DMS79 treated with DMSO at 0.1 percent for 48 hours (cell line): ENCODE results near the gene CHRDL2.

Experiments used
- DNase-seq: peaks from one replicate; lab custom pipeline; 2025; lab: John Stamatoyannopoulos, UW

The CHRDL2 gene

DNA sequence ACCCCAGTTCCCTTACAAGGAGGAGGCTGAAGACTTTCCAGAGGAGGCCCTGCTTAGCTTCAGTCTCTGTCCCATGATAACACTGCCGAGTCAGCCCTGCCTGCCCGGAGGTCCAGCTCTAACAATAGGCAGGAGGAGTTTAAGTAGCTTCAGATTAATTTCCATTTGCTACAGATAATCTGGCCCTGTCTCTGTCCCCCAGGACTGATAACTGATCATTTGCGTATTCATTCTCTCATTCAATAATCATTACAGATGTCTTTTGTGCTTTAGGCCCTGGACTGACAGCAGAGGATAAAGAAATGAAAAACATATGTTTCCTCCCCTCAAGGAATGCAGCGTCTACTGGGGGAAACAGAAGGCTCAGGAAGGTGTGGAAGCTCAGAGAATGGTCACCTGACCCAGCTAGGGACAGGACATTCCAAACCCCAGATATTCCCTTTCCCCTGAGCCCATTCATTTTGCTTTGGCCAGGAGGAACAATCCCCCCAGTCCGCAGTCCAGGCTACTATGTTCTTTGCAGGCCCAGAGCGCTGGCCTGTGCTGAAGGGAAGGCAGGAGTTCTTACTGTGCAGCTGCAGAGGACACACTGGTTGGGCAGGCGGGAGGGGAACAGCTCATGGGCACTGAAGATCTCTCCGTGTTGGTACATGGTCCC lies 20.8 kb downstream of the CHRDL2 start:
- no peak for DNase-seq

DNA sequence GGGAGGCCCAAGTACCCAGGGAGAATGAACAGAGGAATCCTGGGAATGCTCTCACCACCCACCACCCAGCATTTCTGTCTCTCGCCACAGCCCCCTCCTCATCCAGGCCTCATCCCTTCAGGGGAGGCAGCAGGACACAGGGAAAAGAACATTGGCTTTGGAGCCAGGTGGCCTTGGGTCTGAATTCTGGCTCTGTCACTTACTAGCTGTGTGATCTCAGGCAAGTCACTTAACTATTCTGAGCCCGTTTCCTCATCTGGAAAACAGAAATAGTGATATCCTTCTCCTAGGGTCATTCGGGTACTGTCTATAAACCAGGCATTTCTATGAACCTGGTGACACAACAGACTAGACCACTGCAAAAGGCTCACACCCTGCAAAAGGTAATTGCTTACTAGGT lies 22.1 kb downstream of the CHRDL2 start:
- no peak for DNase-seq

DNA sequence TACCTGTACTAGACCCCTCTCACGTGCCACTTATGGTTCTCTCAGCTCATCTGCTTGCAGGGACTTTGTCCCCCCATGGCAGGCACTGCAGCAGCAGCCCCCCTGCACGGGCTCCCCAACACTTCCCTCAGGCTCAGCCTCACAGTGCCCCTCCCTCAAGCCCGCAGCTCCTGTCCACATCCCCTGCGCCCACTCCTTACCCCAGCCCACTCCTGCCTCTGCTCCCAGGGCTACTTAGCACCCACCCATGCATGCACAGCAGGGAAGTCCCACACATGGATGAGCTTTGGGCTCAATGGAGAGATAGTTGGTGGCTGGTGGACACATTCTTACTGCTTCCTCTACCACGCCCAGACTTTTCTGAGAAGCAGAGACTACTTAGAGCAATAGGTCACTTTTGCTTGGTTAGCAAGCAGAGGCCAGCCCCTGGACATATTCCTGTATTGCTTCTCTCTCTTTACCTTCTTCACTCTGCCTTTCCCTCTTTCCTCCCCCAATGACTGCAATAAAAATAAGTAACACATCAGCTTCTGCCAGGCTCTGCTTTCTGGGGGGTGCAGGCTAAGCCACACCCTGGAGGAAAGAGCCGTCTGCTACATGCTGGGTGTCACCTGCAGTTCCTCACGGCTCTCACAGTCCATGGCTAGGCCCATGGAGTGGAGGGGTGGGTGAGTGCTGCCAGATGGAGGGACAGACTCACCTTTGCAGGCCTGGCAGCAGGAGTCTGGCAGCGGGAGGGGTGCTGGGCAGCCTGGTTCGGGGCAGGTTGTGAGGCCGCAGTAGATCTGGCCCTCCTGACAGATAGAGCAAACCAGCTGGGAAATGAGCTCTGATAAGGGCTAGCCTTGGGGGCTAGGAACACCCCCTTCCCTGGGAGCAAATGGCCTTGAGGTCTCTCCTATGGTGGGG lies 23.4 kb downstream of the CHRDL2 start:
- DNase-seq = no peak

DNA sequence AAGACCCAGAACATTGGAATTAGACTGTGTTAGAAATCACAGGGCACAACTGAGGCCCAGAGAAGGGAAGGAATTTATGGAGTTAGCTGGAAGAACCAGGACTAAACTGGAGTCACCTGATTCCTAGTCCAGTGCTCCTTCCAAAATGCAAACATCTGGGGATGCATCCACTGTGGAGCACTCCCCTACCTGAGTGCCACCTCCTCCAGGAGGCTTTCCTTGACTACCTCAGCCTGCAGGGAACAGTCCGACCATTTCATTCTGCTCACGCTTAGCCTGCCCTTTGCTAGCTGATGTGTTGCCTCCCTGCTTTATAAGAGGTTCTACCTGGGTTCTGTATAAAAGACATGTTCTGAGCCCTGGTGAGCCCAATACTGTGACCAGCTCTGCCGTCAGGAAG lies 24.0 kb downstream of the CHRDL2 start:
- no peak for DNase-seq

DNA sequence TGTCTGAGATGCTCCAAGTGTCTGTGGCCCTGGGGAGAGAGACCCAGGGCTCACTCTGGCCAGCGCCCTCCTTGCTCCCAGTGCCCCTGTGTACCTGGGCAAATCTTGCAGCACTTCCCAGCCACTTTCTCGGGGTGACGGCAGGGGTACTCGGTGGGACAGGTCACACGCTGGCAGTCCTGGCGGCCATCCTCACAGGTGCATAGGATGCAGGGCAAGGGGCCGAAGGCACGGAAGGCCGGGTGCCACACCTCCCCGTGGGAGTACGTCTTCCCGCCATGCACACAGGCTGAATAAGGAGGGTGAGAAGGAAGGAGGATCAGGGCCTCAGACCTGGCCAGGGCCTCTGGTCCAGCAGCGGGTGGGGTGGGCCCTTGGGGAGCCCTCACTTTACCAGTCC lies 28.0 kb downstream of the CHRDL2 start:
- no peak for DNase-seq

DNA sequence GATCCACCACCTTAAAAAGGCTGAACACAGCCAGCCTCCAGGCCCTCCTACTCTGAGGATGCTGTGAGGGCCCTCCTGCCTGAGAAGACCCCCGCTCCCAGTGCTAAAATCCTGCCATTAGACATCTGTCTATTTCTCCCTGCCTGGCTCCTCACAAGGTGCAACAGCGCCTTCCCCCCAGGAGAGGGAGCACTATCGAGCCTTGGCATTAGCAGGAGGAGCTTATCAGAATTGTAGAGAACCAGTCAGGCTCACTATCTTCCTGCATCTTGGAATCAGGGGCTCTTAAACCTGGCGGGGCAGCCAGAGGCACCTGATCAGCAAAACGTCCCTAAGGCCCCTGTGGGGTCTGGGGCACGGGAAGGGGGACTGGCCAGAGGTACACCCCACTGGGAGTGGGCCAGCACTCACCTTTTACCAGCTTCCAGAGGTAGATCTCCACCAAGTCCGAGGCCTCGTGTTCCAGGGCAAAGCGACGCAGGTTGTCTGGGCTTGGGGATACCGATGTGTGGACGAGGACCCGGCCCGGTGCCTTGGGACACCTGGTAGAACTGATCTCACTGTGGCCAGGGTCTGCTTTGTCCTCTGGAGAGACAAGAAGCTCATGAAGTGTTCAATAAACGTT lies 28.7 kb downstream of the CHRDL2 start:
- peak; percentile 42 for DNase-seq

DNA sequence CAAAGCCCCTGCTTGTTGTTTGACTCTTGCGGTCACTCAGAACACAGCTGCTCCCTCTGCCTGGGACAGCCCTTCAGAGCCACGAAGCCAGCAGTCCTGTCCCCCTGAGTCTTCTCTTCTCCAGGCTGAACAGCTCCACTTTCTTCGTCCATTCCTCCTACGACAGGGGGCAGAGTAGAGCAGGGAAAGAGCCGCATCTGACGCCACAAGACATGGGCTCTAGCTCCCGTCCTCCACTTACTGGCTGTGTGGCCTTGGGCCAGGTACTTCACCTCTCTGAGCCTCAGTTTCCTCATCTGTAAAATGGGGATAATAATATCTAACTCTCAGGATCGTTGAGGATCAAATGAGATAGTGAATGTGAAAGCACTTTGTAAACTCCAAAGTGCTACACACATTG lies 29.9 kb downstream of the CHRDL2 start:
- no peak for DNase-seq

DNA sequence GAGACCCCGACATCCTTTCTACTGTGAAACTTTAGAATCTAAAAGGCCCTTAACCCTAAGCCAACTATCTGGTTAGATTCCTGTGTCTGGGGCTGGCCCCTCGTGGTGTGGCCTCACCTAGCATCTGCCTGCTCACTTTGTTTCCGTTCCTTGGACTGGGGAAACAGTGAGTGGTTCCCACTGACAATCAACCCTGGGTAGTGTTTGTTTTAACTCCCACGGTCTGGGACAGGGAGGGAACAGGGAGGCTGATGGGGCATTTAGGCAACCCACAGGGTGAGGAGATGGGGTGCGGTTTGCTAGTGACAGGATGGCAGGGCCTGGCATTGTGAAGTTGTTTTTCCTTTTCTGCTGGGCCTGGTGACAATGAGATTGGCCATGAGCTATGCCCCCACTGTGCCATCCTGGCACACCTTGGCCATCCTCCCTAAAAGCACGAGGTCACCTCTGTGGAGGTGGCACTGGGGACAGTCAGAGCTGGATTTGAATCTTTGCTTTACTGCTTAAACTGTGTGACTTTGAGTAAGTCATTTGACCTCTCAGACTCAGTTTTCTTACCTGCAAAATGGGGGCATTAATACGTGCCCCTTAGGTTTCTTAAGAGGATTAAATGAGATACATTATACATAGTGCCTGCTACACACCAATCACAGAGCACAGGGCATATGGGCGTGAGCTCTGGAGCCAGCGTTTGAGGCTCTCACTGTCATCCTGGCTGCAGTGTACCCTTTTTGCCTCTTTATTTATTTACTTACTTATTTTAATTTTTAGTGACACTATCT lies 31.4 kb downstream of the CHRDL2 start:
- DNase-seq = no peak

DNA sequence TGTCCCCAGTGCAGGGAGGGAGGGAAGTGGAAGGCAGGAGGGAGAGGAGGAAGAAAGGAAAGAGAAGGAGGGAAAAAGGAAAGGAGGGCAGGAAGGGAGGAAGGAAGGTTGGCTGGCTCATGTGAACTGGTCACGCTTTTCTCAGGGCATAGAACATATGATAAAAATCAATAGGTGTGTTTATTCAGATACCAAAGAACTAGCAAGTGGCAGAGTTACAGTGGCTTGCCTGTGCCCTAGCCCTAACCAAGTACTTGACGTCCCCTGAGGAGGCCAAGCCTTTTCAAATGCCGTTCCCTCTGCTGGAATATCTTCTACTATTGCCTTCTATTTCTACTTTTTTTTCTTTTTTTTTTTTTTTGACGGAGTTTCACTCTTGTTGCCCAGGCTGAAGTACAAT lies 33.5 kb downstream of the CHRDL2 start:
- no peak for DNase-seq

DNA sequence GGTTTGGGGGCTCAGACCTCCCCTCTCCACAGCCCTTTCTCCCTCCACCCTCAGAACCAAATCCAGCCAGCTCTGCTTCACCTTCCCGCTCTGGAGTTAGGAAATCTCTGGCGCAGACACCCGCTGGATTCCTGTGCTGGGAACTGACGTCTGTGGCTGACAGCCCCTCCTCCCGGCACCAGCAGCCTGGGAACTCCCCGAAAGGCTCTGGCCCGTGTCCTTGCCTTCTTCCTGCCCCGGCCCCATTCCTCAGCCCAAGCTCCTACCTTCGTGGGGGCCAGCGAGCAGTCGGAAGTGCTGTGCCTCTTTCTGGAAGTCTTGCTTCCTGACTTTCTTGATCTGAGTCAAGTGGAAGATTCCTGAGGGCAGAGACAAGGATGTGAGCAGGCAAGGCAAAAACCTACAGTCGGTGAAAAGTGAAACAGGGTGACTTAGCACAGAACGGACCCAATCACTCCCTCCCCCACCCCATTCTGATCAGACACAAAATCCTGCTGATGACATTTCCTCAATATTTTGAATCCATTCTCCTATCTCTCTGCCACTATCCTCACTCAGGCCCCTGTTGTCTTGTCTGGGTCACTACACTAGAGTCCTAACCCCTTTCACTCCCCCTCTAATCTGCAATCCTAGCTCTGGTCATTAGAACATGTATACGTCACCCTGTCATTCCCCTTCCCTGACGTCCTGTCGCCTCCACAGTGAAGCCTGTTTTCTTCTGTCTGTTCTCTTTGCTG lies 34.1 kb downstream of the CHRDL2 start:
- DNase-seq = no peak

DNA sequence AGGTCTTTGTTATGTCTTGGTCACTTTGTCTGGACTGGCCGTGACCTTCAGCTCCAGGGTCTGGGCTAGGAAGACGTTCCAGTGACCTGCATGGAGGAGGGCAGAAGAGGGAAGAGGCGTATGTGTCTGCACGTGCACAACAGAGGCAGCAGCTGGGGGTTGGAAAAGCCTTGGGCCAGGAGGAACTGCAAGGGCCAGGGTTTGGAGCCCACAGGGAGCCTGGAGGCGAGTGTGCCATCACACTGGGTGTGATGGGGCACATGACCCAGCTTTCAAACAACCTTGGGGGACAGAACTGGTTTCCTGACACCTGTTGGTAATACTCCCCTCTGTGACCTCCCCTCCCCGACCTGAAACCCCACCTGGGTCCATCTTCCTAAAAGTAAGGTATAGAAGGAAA lies 34.7 kb downstream of the CHRDL2 start:
- DNase-seq = no peak

DNA sequence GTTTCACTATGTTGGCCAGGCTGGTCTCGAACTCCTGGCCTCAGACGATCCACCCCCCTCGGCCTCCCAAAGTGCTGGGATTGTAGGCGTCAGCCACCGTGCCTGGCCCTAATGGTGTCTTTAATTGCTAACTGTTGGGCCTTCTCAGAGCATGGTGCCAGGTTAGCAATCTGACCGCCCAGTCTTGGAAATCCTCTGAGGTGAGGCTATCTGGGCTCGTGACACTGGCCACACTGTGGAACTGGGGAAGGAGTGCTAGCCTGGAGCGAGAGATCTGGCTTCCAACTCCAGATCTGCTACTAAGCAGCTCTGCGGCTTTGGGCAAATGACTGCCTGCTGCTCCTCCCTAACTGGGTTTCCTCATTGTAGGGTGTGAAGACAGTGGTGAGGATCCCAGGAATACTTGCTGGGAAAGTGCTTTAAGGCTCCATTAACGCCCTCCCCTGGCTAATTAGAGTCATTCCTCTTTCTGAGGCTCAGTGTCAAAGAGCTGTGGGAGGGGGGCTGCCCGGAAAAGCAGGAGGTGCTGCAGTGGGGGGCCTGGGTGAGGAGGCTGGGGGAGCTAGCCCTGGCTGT lies 35.4 kb downstream of the CHRDL2 start:
- DNase-seq = no peak

DNA sequence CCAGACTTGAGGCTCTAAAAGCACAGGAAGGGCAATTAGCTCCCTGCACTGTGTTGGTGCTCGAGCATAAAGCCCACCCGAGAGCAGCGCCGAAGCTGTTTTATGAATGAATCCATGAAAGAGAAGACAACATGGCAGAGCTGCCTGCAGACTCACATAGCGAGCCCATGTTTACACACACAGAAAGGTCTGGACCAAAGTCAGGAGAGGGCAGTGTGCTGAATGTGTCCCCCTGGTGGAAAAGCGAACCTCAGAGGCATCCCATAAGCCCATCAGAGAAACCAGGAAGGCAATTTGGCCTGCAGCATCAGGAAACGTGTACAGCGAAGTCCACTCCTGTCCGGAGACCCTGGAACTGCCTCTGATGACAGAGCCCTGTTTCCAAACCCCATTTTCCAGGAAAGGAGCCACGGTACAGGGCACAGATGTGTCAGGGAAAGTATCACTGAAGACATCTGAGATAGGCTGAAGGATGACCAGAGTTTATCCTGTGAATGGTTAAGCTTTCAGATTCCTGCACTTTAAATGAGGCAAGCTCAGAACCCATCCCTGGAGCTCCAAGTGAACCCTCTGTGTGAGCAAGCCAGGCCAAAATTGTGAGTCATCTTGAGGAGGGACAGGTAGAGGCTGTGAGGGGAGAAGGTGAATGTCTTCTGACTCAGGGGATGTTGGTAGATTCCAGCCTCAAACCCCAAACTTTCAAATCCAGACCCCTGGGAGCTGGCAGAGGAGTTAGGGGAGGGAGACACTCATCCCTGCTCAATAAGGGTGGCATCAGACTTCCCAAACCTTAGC lies 36.9 kb downstream of the CHRDL2 start:
- no peak for DNase-seq

DNA sequence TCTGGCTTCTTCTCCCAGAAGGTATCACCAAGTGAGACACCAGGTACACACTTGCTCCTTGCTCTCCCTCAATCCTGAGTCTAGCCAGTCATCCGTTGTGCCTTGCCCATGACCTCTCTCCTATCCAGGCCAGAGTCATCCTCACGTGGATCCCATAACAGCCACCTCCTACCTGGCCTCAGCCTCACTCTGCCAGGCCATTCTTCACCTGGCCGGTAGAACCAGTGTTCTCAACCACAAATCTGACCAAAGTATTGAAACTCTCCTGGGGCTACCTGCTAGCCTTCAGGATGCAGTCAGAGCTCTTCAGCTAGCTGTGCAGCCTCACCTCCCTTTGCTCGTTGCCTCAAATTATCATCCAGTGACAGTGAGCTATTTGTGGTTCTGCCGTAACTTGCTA lies 37.7 kb downstream of the CHRDL2 start:
- no peak for DNase-seq

DNA sequence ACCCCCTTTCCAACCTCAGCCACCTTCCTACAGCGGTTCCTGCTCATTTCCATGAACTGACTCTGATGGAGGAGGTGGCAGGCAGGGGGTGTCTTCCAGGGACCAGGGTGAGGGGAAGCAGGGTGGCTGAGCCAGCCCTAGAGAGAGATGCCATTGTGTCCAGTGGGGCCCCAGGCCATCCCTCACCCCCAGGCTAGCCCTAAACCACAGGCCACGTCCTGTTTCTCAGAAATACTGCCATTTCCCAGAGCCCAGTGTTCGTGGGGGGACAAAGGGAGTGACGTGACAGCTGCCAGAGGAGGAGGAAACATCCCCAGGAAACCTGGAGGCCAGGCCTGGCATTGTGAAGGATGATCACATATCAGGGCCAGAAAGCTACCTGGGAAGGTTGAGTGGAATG lies 39.5 kb downstream of the CHRDL2 start:
- DNase-seq = no peak

DNA sequence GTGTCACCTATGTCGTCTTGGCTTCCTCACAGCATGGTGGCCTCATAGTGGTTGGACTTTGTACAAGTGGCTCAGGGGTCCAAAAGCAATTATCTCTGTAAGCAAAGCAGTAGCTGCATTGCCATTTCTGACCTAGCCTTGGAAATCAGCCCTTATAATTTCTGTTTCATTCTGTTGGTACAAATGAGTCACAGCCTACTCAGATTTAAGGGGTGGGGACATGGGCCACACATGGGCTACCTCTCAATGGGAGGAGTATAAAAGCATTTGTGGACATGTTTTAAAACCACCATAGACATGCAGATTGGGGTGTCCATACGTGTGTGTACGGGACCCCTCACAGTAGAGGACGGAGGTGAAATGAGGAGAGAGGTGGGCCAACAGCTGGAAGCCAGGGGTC lies 41.6 kb downstream of the CHRDL2 start:
- no peak for DNase-seq

DNA sequence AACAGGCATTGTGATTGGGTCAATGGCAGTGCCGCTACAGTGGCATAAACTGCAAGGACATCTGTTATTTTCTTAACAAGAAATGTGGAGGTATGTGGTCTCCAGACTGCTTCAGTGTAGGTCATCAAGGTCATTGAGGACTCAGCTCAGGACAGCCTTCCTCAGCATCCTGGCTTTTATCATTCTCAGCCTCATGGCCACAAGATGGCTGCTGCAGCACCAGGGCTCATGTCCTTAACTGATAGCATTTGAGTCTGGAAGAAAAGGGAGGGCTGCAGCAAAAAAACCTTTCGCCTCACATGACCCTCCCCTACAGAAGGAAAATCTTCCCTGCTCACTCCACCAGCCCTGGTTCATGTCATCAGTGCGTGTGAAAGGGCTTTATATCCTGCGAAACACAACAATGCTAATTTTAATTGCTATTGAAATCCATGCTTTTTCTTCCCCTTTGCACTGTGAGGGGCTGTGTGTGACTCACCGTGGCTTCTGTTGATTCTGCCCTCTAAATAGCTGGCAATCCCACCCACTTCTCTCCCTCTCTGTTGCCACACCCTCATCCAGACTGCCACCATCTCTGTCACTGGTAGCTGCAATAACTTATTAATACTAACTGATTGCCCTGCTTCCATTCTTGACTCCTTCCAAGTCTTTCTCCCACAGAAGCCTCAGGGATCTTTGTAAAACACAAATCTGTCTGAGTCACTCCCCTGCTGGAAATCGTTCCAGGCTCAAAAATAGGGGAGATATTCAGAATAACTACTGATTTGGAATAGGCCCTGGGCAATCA lies 43.8 kb downstream of the CHRDL2 start:
- DNase-seq = no peak

DNA sequence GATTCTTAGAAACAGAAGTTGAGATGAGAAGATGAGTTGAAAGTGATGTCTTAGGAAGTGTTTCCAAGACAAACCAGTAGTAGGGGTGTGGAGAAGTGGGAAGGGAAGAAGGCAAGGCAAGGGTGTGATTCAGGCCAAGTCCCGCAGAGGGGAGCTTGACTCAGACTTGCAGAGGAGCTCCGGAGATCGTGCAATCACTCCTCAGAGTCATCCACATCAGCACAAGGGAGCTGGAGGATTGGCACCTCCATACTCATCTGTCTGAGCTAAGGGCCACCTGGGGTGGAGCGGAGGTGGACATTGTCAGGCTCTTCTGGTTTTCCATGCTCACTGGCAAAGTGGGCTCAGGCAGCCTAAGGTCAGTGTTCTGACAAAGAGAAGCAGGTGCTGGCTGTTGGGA lies 44.4 kb downstream of the CHRDL2 start:
- DNase-seq = no peak

DNA sequence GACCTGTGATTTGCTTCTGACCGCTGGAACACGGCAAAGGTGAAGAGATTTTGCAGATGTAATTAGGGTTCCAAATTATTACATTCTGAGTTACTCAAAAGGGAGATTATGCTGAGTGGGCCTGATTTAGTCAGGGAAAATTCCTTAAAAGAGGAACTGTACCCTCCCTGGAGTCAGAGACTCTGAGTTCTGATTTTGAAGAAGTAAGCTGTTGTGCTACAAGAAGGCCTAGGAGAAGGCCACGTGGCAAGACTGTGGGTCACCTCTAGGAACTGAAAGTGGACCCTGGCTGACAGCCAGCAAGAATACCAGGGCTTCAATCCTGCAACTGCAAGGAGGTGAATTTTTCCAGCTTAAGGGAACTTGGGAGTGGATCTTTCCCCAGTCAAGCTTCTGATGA lies 45.3 kb downstream of the CHRDL2 start:
- DNase-seq = no peak

DNA sequence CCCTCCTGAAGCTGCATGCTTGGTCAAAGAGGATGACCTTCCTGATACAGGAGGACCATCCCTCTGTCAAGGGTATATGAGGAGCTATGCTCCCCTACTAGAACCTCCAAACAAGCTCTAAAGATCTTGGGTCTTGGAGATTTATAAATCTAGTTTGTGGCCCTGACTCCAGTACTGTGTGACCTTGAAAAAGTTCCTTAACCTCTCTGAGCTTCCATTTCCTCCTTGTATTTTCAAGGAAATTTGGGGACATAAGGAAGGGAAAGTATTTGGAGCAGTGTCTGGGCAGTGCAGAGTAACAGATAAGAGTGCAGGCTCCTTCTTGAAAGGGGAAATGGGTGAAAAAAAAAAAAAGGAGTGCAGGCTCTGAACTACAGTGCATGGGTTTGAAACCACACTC lies 45.9 kb downstream of the CHRDL2 start:
- no peak for DNase-seq
